Neural crest cell (in vitro differentiated cells): ENCODE results near the gene SOX2. TPM values are rescaled to one million over a fixed set of nuclear protein-coding genes. Genes with fewer than 3 reads are reported as not detected.
"Not testable (repeated sequence)": the region's sequence is repeated elsewhere in the genome, so short reads cannot be mapped to it uniquely, and the experiment has no call there.

Experiments used
- DNase-seq: peaks from one replicate; pipeline ENCODE4 v3.0.0; 2021; ENCODE audit warnings: low read depth, mixed read lengths, low spot score
- H3K27ac Mint-ChIP-seq: one replicate; pipeline ENCODE4 v1.8.0; 2021; ENCODE audit warnings: mild to moderate bottlenecking, mixed read lengths; ENCODE audit not compliant: unreplicated experiment
- H3K27me3 Mint-ChIP-seq: 2 replicates; pipeline ENCODE4 v1.8.0; 2021; ENCODE audit warnings: low read depth, mild to moderate bottlenecking, mixed read lengths
- H3K36me3 Mint-ChIP-seq: 2 replicates; pipeline ENCODE4 v1.8.0; 2021; ENCODE audit warnings: low read depth, mild to moderate bottlenecking, mixed read lengths
- H3K4me1 Mint-ChIP-seq: 2 replicates; pipeline ENCODE4 v1.8.0; 2021; ENCODE audit warnings: mixed read lengths
- H3K4me3 Mint-ChIP-seq: one replicate; pipeline ENCODE4 v1.8.0; 2021; ENCODE audit warnings: mild to moderate bottlenecking, mixed read lengths
- H3K9me3 Mint-ChIP-seq: 2 replicates; pipeline ENCODE4 v1.8.0; 2021; ENCODE audit warnings: mixed read lengths
- CTCF ChIP-seq: fragments of 200-600 bp; sonication (generic); conservative IDR thresholded peaks from 2 replicates; pipeline ENCODE4 v1.5.0; 2021; ENCODE audit warnings: antibody characterized with exemption, mild to moderate bottlenecking
- total RNA-seq: library from RNA; stranded (reverse); gene quantifications from 2 replicates; pipeline ENCODE4 v1.2.1, GENCODE V29; 2021

The SOX2 gene
- total RNA-seq, 1 donor from 2014 or later = 105 TPM

GRCh38 chr3:181761906-181762305, 50.2 kb downstream of the SOX2 start:
- no peak for DNase-seq
- no peaks in the 10 kb centered on the region for H3K27me3 Mint-ChIP-seq
- H3K27ac Mint-ChIP-seq = no peak overlapping the region
- H3K9me3 Mint-ChIP-seq = peaks cover 2% of the 10 kb centered on the region
- TF ChIP-seq CTCF = no peak
- H3K4me1 Mint-ChIP-seq = peaks cover 55% of the 10 kb centered on the region
- no peak overlapping the region for H3K4me3 Mint-ChIP-seq
- no peaks in the 10 kb centered on the region for H3K36me3 Mint-ChIP-seq

GRCh38 chr3:181764033-181764432, 52.3 kb downstream of the SOX2 start:
- not testable (repeated sequence) for DNase-seq, H3K4me3 Mint-ChIP-seq, H3K27ac Mint-ChIP-seq, H3K9me3 Mint-ChIP-seq, H3K36me3 Mint-ChIP-seq, H3K27me3 Mint-ChIP-seq
- peaks cover 40% of the 10 kb centered on the region for H3K4me1 Mint-ChIP-seq
